Measurements from ENCODE around the gene AOC3.

Gene AOC3

DNA sequence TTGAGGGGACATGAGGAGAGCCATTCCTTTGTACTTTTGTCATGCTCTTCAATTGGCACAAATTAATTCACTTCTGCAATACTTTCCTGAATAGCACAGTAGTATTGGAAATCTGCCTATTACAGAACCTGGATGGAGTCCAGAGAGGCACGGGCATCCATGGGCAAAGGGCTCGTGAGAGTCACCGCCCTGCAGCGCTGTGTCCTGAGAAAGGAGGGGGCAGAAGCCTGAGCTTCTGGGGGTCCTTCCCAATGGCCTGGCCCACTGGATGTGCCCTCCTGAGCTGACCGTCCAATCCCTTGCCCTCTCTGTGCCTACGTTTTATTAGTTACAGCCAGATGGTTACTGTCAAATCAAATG, 53.1 kb downstream of the AOC3 start:
- no peak overlapping the region for H3K4me3 ChIP-seq (ENCODE audit: control insufficient read depth, low read depth, low read length)
- TF ChIP-seq, protein P1, sequence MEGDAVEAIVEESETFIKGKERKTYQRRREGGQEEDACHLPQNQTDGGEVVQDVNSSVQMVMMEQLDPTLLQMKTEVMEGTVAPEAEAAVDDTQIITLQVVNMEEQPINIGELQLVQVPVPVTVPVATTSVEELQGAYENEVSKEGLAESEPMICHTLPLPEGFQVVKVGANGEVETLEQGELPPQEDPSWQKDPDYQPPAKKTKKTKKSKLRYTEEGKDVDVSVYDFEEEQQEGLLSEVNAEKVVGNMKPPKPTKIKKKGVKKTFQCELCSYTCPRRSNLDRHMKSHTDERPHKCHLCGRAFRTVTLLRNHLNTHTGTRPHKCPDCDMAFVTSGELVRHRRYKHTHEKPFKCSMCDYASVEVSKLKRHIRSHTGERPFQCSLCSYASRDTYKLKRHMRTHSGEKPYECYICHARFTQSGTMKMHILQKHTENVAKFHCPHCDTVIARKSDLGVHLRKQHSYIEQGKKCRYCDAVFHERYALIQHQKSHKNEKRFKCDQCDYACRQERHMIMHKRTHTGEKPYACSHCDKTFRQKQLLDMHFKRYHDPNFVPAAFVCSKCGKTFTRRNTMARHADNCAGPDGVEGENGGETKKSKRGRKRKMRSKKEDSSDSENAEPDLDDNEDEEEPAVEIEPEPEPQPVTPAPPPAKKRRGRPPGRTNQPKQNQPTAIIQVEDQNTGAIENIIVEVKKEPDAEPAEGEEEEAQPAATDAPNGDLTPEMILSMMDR (conservative IDR thresholded peaks at IDR 0.05; ENCODE audit: control insufficient read depth, insufficient read depth, low read depth, low read length) = no peak
- DNase-seq (ENCODE audit: low read depth) = no peak

DNA sequence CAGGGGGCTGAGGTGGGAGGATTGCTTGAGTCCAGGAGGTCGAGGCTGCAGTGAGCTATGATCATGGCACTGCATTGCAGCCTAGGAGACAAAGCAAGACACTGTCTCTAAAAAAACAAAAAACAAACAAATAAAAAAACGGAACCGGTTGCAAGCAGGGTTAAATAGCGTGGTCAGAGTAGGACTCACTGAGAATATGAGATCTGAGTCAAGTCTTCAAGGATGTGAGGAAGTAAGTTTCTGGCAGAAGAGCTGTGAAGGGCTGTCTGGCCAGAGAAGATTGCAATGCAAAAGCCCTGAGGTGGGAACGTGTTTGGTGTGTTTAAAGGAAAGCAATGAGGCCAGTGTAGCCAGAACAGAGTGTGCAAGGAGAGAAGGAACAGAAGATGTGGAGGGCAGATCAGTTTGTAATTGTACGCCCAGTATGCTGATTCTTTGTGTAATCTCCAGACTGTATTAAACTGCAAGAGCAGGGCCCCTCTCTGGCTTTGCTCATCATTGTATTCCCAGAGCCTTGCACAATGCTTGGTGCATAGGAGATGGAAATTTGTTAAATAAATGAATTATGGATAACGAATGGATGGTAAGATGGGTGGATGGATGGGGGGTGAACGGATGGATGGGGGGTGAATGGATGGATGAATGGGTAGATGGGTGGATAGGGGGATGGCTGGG, 55.9 kb downstream of the AOC3 start:
- TF ChIP-seq, protein P1 (conservative IDR thresholded peaks at IDR 0.05; ENCODE audit: control insufficient read depth, insufficient read depth, low read depth, low read length) = no peak
- no peak for DNase-seq (ENCODE audit: low read depth)
- H3K4me3 ChIP-seq (ENCODE audit: control insufficient read depth, low read depth, low read length) = no peak overlapping the region

Data from fibroblast of mammary gland (primary cell).